Endothelial cell of umbilical vein (primary cell): ENCODE measurements around the gene PRR36.

ENCODE experiments used
- EZH2 ChIP-seq: IDR thresholded peaks from 2 replicates; pipeline ENCODE4 v1.6.1; 2012; ENCODE audit warnings: borderline replicate concordance, low read depth, mild to moderate bottlenecking, moderate library complexity, low read length, inconsistent platforms; ENCODE audit not compliant: severe bottlenecking
- GATA2 ChIP-seq: IDR thresholded peaks from 2 replicates; pipeline ENCODE4 v1.7.0; 2011; ENCODE audit warnings: low read depth, mild to moderate bottlenecking, moderate library complexity, mixed read lengths, low read length; ENCODE audit not compliant: insufficient read length, insufficient read depth
- JUN ChIP-seq: IDR thresholded peaks from 2 replicates; pipeline ENCODE4 v1.6.1; 2011; ENCODE audit warnings: borderline replicate concordance, low read depth; ENCODE audit not compliant: insufficient read length, insufficient read depth
- MYC ChIP-seq: IDR thresholded peaks from one replicate; pipeline ENCODE4 v1.6.1; 2011; ENCODE audit warnings: mild to moderate bottlenecking, low read depth, low read length
- POLR2A ChIP-seq: IDR thresholded peaks from 2 replicates; pipeline ENCODE4 v1.6.1; 2012; ENCODE audit warnings: low read depth, mild to moderate bottlenecking, control low read depth, low read length
- POLR2AphosphoS5 ChIP-seq: IDR thresholded peaks from 2 replicates; pipeline ENCODE4 v1.6.1; 2012; ENCODE audit warnings: low read depth, mild to moderate bottlenecking, control low read depth, low read length, moderate library complexity; ENCODE audit not compliant: insufficient read depth
- TF ChIP-seq, protein P1 (sequence below), 2 donors: IDR thresholded peaks; 1 replicate in 1 of 2; 2 replicates in 1 of 2; pipeline ENCODE4 v1.5.1; 2011; ENCODE audit warnings: low read length in 2 of 2, mild to moderate bottlenecking in 2 of 2, moderate library complexity in 2 of 2, control low read depth in 1 of 2, inconsistent platforms in 1 of 2, low read depth in 1 of 2; ENCODE audit not compliant: insufficient read depth in 1 of 2; ENCODE audit errors: extremely low read depth in 1 of 2
- TF ChIP-seq, protein P2 (sequence below): IDR thresholded peaks from 2 replicates; pipeline ENCODE4 v1.6.1; 2011; ENCODE audit not compliant: insufficient read depth, insufficient read length

DNA sequence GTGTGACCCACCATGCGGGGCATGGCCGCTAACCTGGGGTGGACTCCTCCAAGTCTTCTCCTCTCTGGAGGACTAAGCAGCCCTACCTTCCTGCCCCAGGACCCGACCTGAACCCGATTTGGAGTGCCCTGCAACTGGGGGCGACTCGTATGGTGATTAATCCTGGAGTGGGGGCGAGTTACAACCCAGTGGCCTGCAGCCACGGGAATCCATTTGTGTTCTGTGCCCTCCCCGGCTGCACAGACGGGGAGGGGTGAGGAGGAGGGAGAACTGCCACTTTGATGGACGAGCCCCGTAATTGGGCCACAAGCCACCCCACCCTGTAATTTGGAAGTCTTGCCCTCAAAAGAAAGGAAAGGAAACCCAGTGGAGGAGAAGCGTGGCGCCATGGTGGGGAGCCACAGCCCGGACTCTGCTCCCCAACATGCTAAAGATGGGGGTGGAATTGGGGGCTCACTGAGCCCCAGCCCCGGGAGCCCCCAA is 18.0 kb downstream of the PRR36 start:
- TF ChIP-seq EZH2 (no peak), JUN (no peak), POLR2AphosphoS5 (no peak), POLR2A (no peak), MYC (no peak), GATA2 (no peak)
- TF ChIP-seq, protein P1, sequence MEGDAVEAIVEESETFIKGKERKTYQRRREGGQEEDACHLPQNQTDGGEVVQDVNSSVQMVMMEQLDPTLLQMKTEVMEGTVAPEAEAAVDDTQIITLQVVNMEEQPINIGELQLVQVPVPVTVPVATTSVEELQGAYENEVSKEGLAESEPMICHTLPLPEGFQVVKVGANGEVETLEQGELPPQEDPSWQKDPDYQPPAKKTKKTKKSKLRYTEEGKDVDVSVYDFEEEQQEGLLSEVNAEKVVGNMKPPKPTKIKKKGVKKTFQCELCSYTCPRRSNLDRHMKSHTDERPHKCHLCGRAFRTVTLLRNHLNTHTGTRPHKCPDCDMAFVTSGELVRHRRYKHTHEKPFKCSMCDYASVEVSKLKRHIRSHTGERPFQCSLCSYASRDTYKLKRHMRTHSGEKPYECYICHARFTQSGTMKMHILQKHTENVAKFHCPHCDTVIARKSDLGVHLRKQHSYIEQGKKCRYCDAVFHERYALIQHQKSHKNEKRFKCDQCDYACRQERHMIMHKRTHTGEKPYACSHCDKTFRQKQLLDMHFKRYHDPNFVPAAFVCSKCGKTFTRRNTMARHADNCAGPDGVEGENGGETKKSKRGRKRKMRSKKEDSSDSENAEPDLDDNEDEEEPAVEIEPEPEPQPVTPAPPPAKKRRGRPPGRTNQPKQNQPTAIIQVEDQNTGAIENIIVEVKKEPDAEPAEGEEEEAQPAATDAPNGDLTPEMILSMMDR (IDR thresholded peaks at IDR 0.05; ENCODE audit: extremely low read depth in 1 of 2, insufficient read depth in 1 of 2, low read depth in 1 of 2, low read length in 2 of 2), result no peak
- TF ChIP-seq, protein P2, sequence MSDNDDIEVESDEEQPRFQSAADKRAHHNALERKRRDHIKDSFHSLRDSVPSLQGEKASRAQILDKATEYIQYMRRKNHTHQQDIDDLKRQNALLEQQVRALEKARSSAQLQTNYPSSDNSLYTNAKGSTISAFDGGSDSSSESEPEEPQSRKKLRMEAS, result no peak
